ENCODE data around the gene ZRANB2.

ZRANB2 gene

GRCh38 chr1:71053146-71053545, 27.7 kb downstream of the ZRANB2 start:
- TF ChIP-seq, protein P1, sequence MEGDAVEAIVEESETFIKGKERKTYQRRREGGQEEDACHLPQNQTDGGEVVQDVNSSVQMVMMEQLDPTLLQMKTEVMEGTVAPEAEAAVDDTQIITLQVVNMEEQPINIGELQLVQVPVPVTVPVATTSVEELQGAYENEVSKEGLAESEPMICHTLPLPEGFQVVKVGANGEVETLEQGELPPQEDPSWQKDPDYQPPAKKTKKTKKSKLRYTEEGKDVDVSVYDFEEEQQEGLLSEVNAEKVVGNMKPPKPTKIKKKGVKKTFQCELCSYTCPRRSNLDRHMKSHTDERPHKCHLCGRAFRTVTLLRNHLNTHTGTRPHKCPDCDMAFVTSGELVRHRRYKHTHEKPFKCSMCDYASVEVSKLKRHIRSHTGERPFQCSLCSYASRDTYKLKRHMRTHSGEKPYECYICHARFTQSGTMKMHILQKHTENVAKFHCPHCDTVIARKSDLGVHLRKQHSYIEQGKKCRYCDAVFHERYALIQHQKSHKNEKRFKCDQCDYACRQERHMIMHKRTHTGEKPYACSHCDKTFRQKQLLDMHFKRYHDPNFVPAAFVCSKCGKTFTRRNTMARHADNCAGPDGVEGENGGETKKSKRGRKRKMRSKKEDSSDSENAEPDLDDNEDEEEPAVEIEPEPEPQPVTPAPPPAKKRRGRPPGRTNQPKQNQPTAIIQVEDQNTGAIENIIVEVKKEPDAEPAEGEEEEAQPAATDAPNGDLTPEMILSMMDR (IDR thresholded peaks at IDR 0.05; ENCODE audit: low read depth, low read length, missing control alignments), result no peak
- DNase-seq (ENCODE audit: extremely low read depth, low read depth), result no peak
- H3K4me3 ChIP-seq (replicated peaks; ENCODE audit: low read depth, low read length), result no peak overlapping the region

GRCh38 chr1:71049951-71050598, 30.8 kb downstream of the ZRANB2 start:
- no peak overlapping the region for H3K4me3 ChIP-seq (replicated peaks; ENCODE audit: low read depth, low read length)
- TF ChIP-seq, protein P1 (IDR thresholded peaks at IDR 0.05; ENCODE audit: low read depth, low read length, missing control alignments), result peak; percentile 58
- DNase-seq (ENCODE audit: extremely low read depth, low read depth), result peak; percentile 63

DNA sequence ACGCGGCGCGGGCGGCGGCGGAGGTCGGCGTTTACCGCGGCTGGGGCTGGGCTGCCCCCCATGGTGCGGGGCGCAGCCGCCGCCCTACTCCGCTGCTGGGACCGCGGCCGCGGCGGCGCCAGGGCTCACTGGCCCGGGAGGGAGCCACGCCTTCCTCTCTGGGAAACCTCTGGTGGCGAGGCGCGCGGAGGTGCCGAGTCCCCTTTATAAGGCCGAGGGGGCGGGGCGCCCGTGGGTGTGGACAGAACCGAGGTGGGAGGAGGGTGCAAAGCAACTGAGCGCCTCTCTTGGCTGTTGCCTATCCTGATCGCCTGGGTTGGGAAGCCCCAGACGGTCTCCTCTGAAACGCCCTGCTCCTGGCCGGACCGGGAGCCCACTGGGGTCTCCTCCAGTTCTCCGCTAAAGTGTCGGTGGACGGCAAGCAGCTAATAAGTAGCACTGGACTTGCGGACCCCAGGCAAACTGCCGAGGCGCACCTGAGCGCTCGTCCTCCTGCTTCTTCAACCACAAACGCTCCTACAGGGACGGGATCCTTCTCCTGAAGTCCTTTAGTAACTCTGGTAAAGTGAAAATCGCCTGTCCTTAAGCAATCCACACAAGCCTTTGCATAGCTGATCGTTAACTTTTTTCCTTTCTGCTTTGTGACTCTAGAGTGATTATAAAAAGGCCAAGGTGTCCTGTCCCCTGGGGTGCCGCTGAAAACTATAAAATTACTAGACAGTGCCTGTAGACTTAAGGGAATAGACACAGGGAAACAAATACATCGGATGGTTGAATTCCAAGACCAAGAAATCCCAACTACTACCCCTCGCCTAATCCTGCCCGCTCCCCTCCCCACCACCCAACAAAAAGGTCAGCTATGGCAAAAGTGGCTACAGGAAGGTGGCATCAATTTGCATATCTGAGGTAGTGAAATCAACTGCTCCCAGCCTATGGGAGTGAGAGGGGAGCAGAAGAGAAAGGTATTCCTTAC, 32.9 kb downstream of the ZRANB2 start, which contains the start of gene PTGER3:
Gene PTGER3, minus strand, starts transcription at position 182 of the 973 bp plus-strand sequence. CDS start 239 bp downstream, outside the sequence.
- no peak for DNase-seq (ENCODE audit: extremely low read depth, low read depth)
- TF ChIP-seq, protein P1 (IDR thresholded peaks at IDR 0.05; ENCODE audit: low read depth, low read length, missing control alignments), result no peak
- H3K4me3 ChIP-seq (replicated peaks; ENCODE audit: low read depth, low read length), result peak within 1 kb of the TSS; percentile 15; the same call in 1 of the 2 replicates

DNA sequence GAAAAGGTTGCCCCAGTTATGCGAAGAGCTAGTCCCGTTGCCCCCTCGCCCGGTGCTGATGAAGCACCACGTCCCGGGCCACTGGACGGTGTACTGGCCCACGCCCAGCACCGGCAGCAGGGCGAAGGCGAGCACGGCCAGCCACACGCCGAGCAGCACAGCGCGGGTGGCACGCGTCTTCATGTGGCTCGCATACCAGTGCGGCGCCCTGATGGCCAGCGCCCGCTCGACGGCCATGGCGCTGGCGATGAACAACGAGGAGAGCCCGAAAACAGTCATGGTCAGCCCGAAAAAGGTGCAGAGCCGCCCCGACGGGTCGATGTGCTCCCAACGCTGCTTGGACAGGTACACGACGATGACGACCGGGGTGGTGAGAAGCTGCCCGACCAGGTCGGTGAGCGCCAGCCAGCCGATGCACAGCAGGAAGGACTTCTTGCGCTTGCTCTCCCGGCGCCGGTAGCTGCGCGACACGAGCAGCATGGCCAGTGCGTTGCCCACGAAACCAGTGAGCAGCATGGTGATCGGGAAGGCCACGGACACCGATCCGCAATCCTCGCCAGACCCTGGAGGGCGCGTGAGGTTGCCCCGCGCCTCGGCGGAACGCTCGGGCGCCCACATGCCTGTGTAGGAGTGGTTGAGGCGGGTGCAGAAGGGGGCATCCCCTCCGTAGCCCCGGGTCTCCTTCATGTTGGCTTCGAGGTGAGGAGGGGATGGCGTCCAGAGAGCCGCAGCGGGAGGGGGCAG, 33.8 kb downstream of the ZRANB2 start:
- DNase-seq (ENCODE audit: extremely low read depth, low read depth), result no peak
- TF ChIP-seq, protein P1 (IDR thresholded peaks at IDR 0.05; ENCODE audit: low read depth, low read length, missing control alignments), result no peak
- peak overlapping the region; percentile 15; the same call in 1 of the 2 replicates for H3K4me3 ChIP-seq (replicated peaks; ENCODE audit: low read depth, low read length)

DNA sequence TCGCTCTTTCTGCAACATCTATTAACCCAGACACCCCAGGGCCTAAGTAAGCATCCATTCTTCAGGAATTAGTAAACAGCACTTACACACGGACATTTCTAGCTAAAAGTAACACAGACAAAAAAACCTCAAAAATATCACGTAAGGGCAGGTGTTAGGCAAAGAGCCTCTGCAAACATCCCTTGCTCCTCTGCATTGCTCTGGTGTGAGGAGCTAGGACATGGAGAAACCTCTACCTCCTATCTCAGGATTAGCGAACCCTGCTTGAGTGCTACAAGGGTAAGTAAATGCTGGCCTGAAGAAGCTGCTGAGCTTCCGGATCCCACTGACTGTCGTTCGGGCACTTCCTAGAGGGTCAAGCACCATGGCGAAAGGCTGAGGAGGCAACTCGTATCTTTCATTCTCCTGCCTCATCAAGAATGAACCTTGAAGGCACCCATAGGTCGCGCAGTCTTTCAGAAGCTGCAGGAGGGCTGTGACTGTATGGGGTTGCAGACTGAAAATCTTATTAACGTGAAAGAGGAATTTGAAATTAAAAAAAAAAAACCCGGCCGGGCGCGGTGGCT, 35.3 kb downstream of the ZRANB2 start:
- TF ChIP-seq, protein P1 (IDR thresholded peaks at IDR 0.05; ENCODE audit: low read depth, low read length, missing control alignments), result no peak
- no peak overlapping the region for H3K4me3 ChIP-seq (replicated peaks; ENCODE audit: low read depth, low read length)
- no peak for DNase-seq (ENCODE audit: extremely low read depth, low read depth)

GRCh38 chr1:71044833-71045232, 36.0 kb downstream of the ZRANB2 start:
- no peak overlapping the region for H3K4me3 ChIP-seq (replicated peaks; ENCODE audit: low read depth, low read length)
- no peak for DNase-seq (ENCODE audit: extremely low read depth, low read depth)
- TF ChIP-seq, protein P1 (IDR thresholded peaks at IDR 0.05; ENCODE audit: low read depth, low read length, missing control alignments), result no peak
